Tibial artery (tissue), 4 donors: ENCODE results near the gene BRAT1.

Experiments
- DNase-seq, 2 donors: peaks; one replicate each; pipeline ENCODE4 v3.0.0-alpha.2; 2019
- H3K27ac ChIP-seq, 2 donors: fragments of 200-600 bp; sonication (generic) in 1 of 2; 1 replicate in 1 of 2; 2 replicates in 1 of 2; pipeline ENCODE4 v1.5.1; 2018 to 2019; ENCODE audit warnings: mild to moderate bottlenecking in 1 of 2
- H3K27me3 ChIP-seq, 2 donors: fragments of 200-600 bp; sonication (generic) in 1 of 2; one replicate each; pipeline versions ENCODE4 v1.5.1 to v1.6.0; 2016 to 2019
- H3K36me3 ChIP-seq, 3 donors: fragments of 200-600 bp; sonication (generic) in 2 of 3; one replicate each; pipeline ENCODE4 v1.5.1; 2016 to 2019; ENCODE audit warnings: mild to moderate bottlenecking in 2 of 3
- H3K4me1 ChIP-seq, 4 donors: fragments of 200-600 bp; sonication (generic) in 2 of 4; 1 replicate in 3 of 4; 2 replicates in 1 of 4; pipeline ENCODE4 v1.5.1; 2016 to 2019
- H3K4me3 ChIP-seq, 2 donors: fragments of 200-600 bp; sonication (generic) in 1 of 2; 1 replicate in 1 of 2; 2 replicates in 1 of 2; pipeline ENCODE4 v1.5.1; 2018 to 2019; ENCODE audit warnings: mild to moderate bottlenecking in 2 of 2
- H3K9me3 ChIP-seq, 3 donors: fragments of 200-600 bp; sonication (generic) in 1 of 3; one replicate each; pipeline ENCODE4 v1.5.1; 2016 to 2019
- CTCF ChIP-seq, 2 experiments: fragments of 200-600 bp in 1 of 2; fragments of 450-650 bp in 1 of 2; IDR thresholded peaks; one replicate each; pipeline ENCODE4 v1.5.1; 2017 to 2019; ENCODE audit warnings: antibody characterized with exemption in 2 of 2, mild to moderate bottlenecking in 1 of 2, moderate library complexity in 1 of 2
- intact Hi-C: fragments of 100-400 bp; cut with DNase I; formaldehyde crosslinking; loops from one replicate; pipeline ENCODE4 v1.15.0; 2023; ENCODE audit warnings: low total_unique reads

Gene BRAT1

DNA sequence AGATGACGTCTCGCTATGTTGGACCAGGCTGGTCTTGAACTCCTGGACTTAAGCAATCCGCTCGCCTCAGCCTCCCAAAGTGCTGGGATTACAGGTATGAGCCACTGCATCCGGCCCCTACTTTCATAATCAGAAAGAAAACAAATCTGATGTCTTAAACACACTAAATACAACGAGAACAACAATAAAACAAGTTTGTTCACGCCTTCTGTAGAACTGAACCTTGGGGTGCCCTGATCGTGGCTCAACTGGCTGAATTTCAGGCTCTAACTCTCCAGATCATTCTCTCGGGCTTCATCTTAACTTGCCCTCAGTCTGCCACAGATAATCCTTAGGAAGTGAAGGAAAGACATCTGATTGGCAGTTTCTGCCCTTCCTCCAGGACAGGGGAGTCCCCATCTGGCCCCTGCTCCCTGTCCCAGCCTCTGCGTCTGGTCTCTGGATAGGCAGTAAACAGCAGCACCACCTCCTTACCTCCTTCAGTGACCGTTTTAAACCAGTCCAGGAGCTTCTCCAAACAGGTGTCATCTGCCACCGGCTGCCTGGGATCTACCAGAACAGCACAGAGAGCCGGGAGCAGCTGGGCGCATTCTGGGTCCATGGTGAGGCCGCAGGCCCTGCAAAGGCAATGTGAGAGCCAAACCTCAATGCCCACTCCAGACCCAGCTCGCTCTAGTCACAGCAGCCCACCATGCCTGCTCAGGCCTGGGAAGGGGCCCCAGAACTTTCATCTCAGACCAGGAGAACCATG is 1.3 kb downstream of the BRAT1 start:
- Histone ChIP-seq H3K4me3 (peak overlapping the region; percentile 97 to 98), H3K4me1 (peaks cover 0 to 31% (median 23%) of the 10 kb centered on the region in 4 donors), H3K9me3 (no peaks in the 10 kb centered on the region), H3K27me3 (no peaks in the 10 kb centered on the region), H3K27ac (peak overlapping the region in 1 of 2 donors; percentile 98), H3K36me3 (peaks cover 0 to 12% (median 3%) of the 10 kb centered on the region in 3 donors)
- TF ChIP-seq CTCF (IDR thresholded peaks at IDR 0.05), result no peak
- peak in 1 of 2 donors; percentile 57 for DNase-seq
- intact Hi-C loops, result no loop called here

GRCh38 chr7:2553108-2553507 is 2.2 kb downstream of the BRAT1 start:
- Histone ChIP-seq H3K27ac (no peak overlapping the region), H3K36me3 (peaks cover 0 to 20% (median 12%) of the 10 kb centered on the region in 3 donors), H3K4me3 (no peak overlapping the region), H3K9me3 (no peaks in the 10 kb centered on the region), H3K4me1 (peaks cover 0 to 26% (median 19%) of the 10 kb centered on the region in 4 donors), H3K27me3 (no peaks in the 10 kb centered on the region)
- DNase-seq, result peak in 1 of 2 donors; percentile 39
- intact Hi-C loops, result no loop called here
- TF ChIP-seq CTCF (IDR thresholded peaks at IDR 0.05), result no peak

GRCh38 chr7:2551418-2551817 is 3.9 kb downstream of the BRAT1 start:
- no peaks in the 10 kb centered on the region for H3K9me3 ChIP-seq
- H3K4me1 ChIP-seq, result peaks cover 0 to 21% (median 17%) of the 10 kb centered on the region in 4 donors
- no peak overlapping the region for H3K27ac ChIP-seq
- intact Hi-C loops, result no loop called here
- no peak for TF ChIP-seq CTCF (IDR thresholded peaks at IDR 0.05)
- no peaks in the 10 kb centered on the region for H3K27me3 ChIP-seq
- no peak overlapping the region for H3K4me3 ChIP-seq
- peaks cover 15 to 37% (median 27%) of the 10 kb centered on the region in 3 donors for H3K36me3 ChIP-seq
- no peak for DNase-seq

- H3K27me3 ChIP-seq, result no peaks in the 10 kb centered on the region
- H3K4me1 ChIP-seq, result no peaks in the 10 kb centered on the region
- H3K27ac ChIP-seq, result no peak overlapping the region
- H3K4me3 ChIP-seq, result no peak overlapping the region
- no peaks in the 10 kb centered on the region for H3K9me3 ChIP-seq
- TF ChIP-seq CTCF (IDR thresholded peaks at IDR 0.05), result no peak
- peak in 1 of 2 donors; percentile 54 for DNase-seq
- H3K36me3 ChIP-seq, result peaks cover 52 to 81% (median 68%) of the 10 kb centered on the region in 3 donors
- intact Hi-C loops, result no loop called here
These were observed 8.3 kb downstream of the BRAT1 start for GRCh38 chr7:2546776-2547586.

DNA sequence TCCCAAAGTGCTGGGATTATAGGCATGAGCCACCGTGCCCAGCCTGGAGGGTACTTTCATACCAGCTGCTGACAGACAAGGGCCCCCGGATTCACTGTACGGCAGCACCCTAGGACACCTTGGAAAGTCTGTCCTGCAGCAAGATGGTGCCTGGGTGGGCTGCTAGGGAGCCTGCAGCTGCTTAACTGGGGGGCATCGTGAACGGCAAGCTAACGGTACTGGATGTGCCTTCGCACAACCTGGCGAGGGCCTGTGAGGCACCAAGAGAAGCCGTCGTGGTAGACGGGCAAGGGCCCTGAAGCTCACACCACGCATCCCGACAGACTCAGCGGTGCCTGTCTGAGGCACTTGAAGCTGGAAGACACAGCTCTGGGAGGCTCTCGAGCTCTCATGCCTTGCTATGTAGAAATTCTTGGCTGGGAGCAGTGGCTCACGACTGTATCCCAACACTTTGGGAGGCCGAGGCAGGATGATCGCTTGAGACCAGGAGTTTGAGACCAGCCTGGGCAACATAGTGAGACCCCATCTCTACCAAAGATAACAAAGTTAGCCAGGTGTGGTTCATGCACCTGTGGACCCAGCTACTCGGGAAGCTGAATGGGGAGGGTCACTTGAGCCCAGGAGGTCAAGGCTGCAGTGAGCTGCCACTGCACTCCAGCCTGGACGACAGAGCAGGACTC is 9.4 kb downstream of the BRAT1 start:
- Histone ChIP-seq H3K27me3 (no peaks in the 10 kb centered on the region), H3K27ac (no peak overlapping the region), H3K36me3 (peaks cover 62 to 92% (median 79%) of the 10 kb centered on the region in 3 donors), H3K4me1 (no peaks in the 10 kb centered on the region), H3K9me3 (no peaks in the 10 kb centered on the region), H3K4me3 (no peak overlapping the region)
- DNase-seq, result peak in 1 of 2 donors; percentile 52
- TF ChIP-seq CTCF (IDR thresholded peaks at IDR 0.05), result no peak
- intact Hi-C loops, result no loop called here
